GM21723 (cell line): ENCODE measurements around the gene CPHXL2.
A peak's percentile ranks its signal among the peaks of the same experiment; 100 is the strongest.

Experiments
- ATAC-seq: cut with Tn5 transposase; IDR thresholded peaks from one replicate; pipeline ENCODE4 v1.9.1; 2021; ENCODE audit warnings: mild to moderate bottlenecking, moderate library complexity; ENCODE audit not compliant: unreplicated experiment

The CPHXL2 gene

GRCh38 chr16:75644240-75645012 is 32.4 kb downstream of the CPHXL2 start:
- ATAC-seq: no peak

GRCh38 chr16:75640598-75640997 is 36.2 kb downstream of the CPHXL2 start:
- no peak for ATAC-seq

- no peak for ATAC-seq
These were observed 41.8 kb downstream of the CPHXL2 start for GRCh38 chr16:75635036-75635435.

GRCh38 chr16:75632857-75633256 is 44.0 kb downstream of the CPHXL2 start:
- no peak for ATAC-seq

- no peak for ATAC-seq
These were observed 46.8 kb downstream of the CPHXL2 start for GRCh38 chr16:75630052-75630451.

GRCh38 chr16:75629132-75629531 is 47.7 kb downstream of the CPHXL2 start:
- ATAC-seq: no peak

GRCh38 chr16:75628351-75628750 is 48.5 kb downstream of the CPHXL2 start:
- ATAC-seq: no peak

GRCh38 chr16:75627851-75628250 is 49.0 kb downstream of the CPHXL2 start:
- ATAC-seq: no peak

GRCh38 chr16:75626806-75627205 is 50.0 kb downstream of the CPHXL2 start:
- ATAC-seq: no peak

- no peak for ATAC-seq
These were observed 51.9 kb downstream of the CPHXL2 start for GRCh38 chr16:75624921-75625334.

- ATAC-seq: peak; percentile 95
These were observed 53.8 kb downstream of the CPHXL2 start, which contains the start of gene ADAT1 for GRCh38 chr16:75622761-75623605. ADAT1 (minus strand) TSS chr16:75623281; CDS start chr16:75620799, 2,482 bp downstream.

- no peak for ATAC-seq
These were observed 55.7 kb downstream of the CPHXL2 start for GRCh38 chr16:75621170-75621477.

GRCh38 chr16:75620326-75621169 is 56.3 kb downstream of the CPHXL2 start:
- no peak for ATAC-seq

GRCh38 chr16:75618780-75619179 is 58.0 kb downstream of the CPHXL2 start:
- no peak for ATAC-seq

GRCh38 chr16:75617121-75617520 is 59.7 kb downstream of the CPHXL2 start:
- no peak for ATAC-seq

- ATAC-seq: peak; percentile 49
These were observed 60.2 kb downstream of the CPHXL2 start for GRCh38 chr16:75616521-75617010.

- no peak for ATAC-seq
These were observed 61.2 kb downstream of the CPHXL2 start for GRCh38 chr16:75615619-75616018.

- no peak for ATAC-seq
These were observed 62.5 kb downstream of the CPHXL2 start for GRCh38 chr16:75614066-75614897.
